Osteocyte (in vitro differentiated cells): ENCODE measurements around the gene C5orf47. TPM values are rescaled to one million over a fixed set of nuclear protein-coding genes. Genes with fewer than 3 reads are reported as not detected.

Source experiments
- DNase-seq: peaks from one replicate; pipeline ENCODE4 v3.0.0; 2021; ENCODE audit warnings: mixed read lengths; ENCODE audit not compliant: unreplicated experiment; ENCODE audit errors: extremely low spot score
- H3K27ac Mint-ChIP-seq: one replicate; pipeline ENCODE4 v1.8.0; 2021; ENCODE audit warnings: mild to moderate bottlenecking, mixed read lengths; ENCODE audit not compliant: unreplicated experiment
- H3K27me3 Mint-ChIP-seq: one replicate; pipeline ENCODE4 v1.8.0; 2021; ENCODE audit warnings: mixed read lengths; ENCODE audit not compliant: unreplicated experiment
- H3K36me3 Mint-ChIP-seq: one replicate; pipeline ENCODE4 v1.8.0; 2021; ENCODE audit warnings: mixed read lengths; ENCODE audit not compliant: unreplicated experiment
- H3K4me1 Mint-ChIP-seq: one replicate; pipeline ENCODE4 v1.8.0; 2021; ENCODE audit warnings: mixed read lengths; ENCODE audit not compliant: unreplicated experiment
- H3K4me3 Mint-ChIP-seq: one replicate; pipeline ENCODE4 v1.8.0; 2021; ENCODE audit warnings: mild to moderate bottlenecking, moderate library complexity, mixed read lengths; ENCODE audit not compliant: unreplicated experiment
- H3K9me3 Mint-ChIP-seq: one replicate; pipeline ENCODE4 v1.8.0; 2021; ENCODE audit warnings: mixed read lengths; ENCODE audit not compliant: unreplicated experiment
- CTCF ChIP-seq: fragments of 200-600 bp; sonication (generic); IDR thresholded peaks from 2 replicates; pipeline ENCODE4 v1.5.0; 2021; ENCODE audit warnings: antibody characterized with exemption, mild to moderate bottlenecking, moderate library complexity
- total RNA-seq: library from RNA; stranded (reverse); gene quantifications from 2 replicates; pipeline ENCODE4 v1.2.1, GENCODE V29; 2021

Gene C5orf47
- total RNA-seq, 1 donor from 2014 or later = not detected

GRCh38 chr5:173998531-173998930 lies 9.6 kb downstream of the C5orf47 start:
- H3K27ac Mint-ChIP-seq = no peak overlapping the region
- H3K36me3 Mint-ChIP-seq = no peaks in the 10 kb centered on the region
- no peaks in the 10 kb centered on the region for H3K9me3 Mint-ChIP-seq
- no peaks in the 10 kb centered on the region for H3K4me1 Mint-ChIP-seq
- H3K27me3 Mint-ChIP-seq = peaks cover 71% of the 10 kb centered on the region
- no peak for DNase-seq
- no peak overlapping the region for H3K4me3 Mint-ChIP-seq
- no peak for TF ChIP-seq CTCF

GRCh38 chr5:174000076-174000475 lies 11.1 kb downstream of the C5orf47 start:
- H3K27me3 Mint-ChIP-seq = peaks cover 70% of the 10 kb centered on the region
- no peaks in the 10 kb centered on the region for H3K4me1 Mint-ChIP-seq
- H3K4me3 Mint-ChIP-seq = no peak overlapping the region
- no peaks in the 10 kb centered on the region for H3K36me3 Mint-ChIP-seq
- DNase-seq = no peak
- TF ChIP-seq CTCF = no peak
- no peak overlapping the region for H3K27ac Mint-ChIP-seq
- no peaks in the 10 kb centered on the region for H3K9me3 Mint-ChIP-seq

- Mint-ChIP-seq H3K27me3 (peaks cover 59% of the 10 kb centered on the region), H3K4me3 (no peak overlapping the region), H3K4me1 (no peaks in the 10 kb centered on the region), H3K36me3 (no peaks in the 10 kb centered on the region), H3K9me3 (no peaks in the 10 kb centered on the region), H3K27ac (no peak overlapping the region)
- TF ChIP-seq CTCF = no peak
- DNase-seq = no peak
Observed at GRCh38 chr5:174003795-174004194, 14.8 kb downstream of the C5orf47 start.

GRCh38 chr5:174008922-174009321 lies 20.0 kb downstream of the C5orf47 start:
- no peak overlapping the region for H3K4me3 Mint-ChIP-seq
- H3K36me3 Mint-ChIP-seq = no peaks in the 10 kb centered on the region
- H3K27me3 Mint-ChIP-seq = peaks cover 56% of the 10 kb centered on the region
- no peaks in the 10 kb centered on the region for H3K9me3 Mint-ChIP-seq
- no peak overlapping the region for H3K27ac Mint-ChIP-seq
- TF ChIP-seq CTCF = no peak
- no peaks in the 10 kb centered on the region for H3K4me1 Mint-ChIP-seq
- no peak for DNase-seq

GRCh38 chr5:174010365-174010764 lies 21.4 kb downstream of the C5orf47 start:
- Mint-ChIP-seq H3K27me3 (peaks cover 50% of the 10 kb centered on the region), H3K27ac (no peak overlapping the region), H3K4me3 (no peak overlapping the region), H3K9me3 (no peaks in the 10 kb centered on the region), H3K4me1 (no peaks in the 10 kb centered on the region), H3K36me3 (no peaks in the 10 kb centered on the region)
- no peak for DNase-seq
- TF ChIP-seq CTCF = no peak
